ENCODE results near the gene THSD4. TPM values are rescaled to one million over a fixed set of nuclear protein-coding genes. Genes with fewer than 3 reads are reported as not detected.
"Not testable (repeated sequence)": the region's sequence is repeated elsewhere in the genome, so short reads cannot be mapped to it uniquely, and the experiment has no call there.

THSD4 gene
- total and polyA plus RNA-seq, 8 donors = 15.7 to 43.3 (median 19.1) TPM

- Histone ChIP-seq H3K4me3 (no peak overlapping the region), H3K9me3 (no peaks in the 10 kb centered on the region), H3K36me3 (no peaks in the 10 kb centered on the region), H3K27ac (no peak overlapping the region), H3K27me3 (no peaks in the 10 kb centered on the region), H3K4me1 (no peaks in the 10 kb centered on the region)
- ATAC-seq (no peak), DNase-seq (no peak)
- TF ChIP-seq, protein P1, sequence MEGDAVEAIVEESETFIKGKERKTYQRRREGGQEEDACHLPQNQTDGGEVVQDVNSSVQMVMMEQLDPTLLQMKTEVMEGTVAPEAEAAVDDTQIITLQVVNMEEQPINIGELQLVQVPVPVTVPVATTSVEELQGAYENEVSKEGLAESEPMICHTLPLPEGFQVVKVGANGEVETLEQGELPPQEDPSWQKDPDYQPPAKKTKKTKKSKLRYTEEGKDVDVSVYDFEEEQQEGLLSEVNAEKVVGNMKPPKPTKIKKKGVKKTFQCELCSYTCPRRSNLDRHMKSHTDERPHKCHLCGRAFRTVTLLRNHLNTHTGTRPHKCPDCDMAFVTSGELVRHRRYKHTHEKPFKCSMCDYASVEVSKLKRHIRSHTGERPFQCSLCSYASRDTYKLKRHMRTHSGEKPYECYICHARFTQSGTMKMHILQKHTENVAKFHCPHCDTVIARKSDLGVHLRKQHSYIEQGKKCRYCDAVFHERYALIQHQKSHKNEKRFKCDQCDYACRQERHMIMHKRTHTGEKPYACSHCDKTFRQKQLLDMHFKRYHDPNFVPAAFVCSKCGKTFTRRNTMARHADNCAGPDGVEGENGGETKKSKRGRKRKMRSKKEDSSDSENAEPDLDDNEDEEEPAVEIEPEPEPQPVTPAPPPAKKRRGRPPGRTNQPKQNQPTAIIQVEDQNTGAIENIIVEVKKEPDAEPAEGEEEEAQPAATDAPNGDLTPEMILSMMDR (IDR thresholded peaks at IDR 0.05) = no peak
- intact Hi-C loops (cut with DNase I) = no loop called here
Measured at GRCh38 chr15:71364117-71364584, 248.9 kb downstream of the THSD4 start.

DNA sequence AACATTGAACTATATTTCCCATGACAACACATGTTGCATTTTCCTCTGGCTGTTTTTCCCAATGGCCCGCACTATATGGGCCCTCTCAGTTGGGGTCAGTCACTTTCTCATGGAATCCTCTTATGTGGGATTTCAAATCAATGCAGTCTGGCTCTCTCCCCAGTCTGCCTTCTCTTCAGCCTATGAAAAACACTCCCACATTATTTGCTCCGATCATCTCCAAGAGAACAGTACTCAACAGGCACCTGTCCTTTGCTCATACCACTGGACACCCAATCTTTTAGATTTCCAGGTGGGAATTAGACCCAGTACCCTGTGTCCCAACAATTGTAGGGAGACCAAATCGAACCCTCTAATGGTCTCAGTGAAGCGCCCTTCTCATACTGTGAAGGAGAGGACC is 251.3 kb downstream of the THSD4 start:
- Histone ChIP-seq H3K27me3 (no peaks in the 10 kb centered on the region), H3K36me3 (no peaks in the 10 kb centered on the region), H3K4me3 (no peak overlapping the region), H3K4me1 (no peaks in the 10 kb centered on the region), H3K9me3 (no peaks in the 10 kb centered on the region), H3K27ac (peak overlapping the region in 1 of 2 donors; percentile 13)
- ATAC-seq = no peak
- no peak for DNase-seq
- TF ChIP-seq, protein P1 (IDR thresholded peaks at IDR 0.05) = no peak
- intact Hi-C loops (cut with DNase I) = no loop called here

GRCh38 chr15:71366926-71367325 is 251.7 kb downstream of the THSD4 start:
- DNase-seq (no peak), ATAC-seq (peak; percentile 92)
- Histone ChIP-seq H3K27me3 (no peaks in the 10 kb centered on the region), H3K36me3 (no peaks in the 10 kb centered on the region), H3K27ac (peak overlapping the region in 1 of 2 donors; percentile 13), H3K4me3 (no peak overlapping the region), H3K4me1 (no peaks in the 10 kb centered on the region), H3K9me3 (no peaks in the 10 kb centered on the region)
- intact Hi-C loops (cut with DNase I) = no loop called here
- TF ChIP-seq, protein P1 (IDR thresholded peaks at IDR 0.05) = no peak

- DNase-seq; H3K4me1 ChIP-seq; H3K4me3 ChIP-seq; ATAC-seq; H3K27me3 ChIP-seq; H3K9me3 ChIP-seq; H3K36me3 ChIP-seq; intact Hi-C loops (cut with DNase I); H3K27ac ChIP-seq: not testable (repeated sequence)
Measured at GRCh38 chr15:71367737-71368136, 252.5 kb downstream of the THSD4 start.

- H3K27me3 ChIP-seq; H3K36me3 ChIP-seq; H3K9me3 ChIP-seq; intact Hi-C loops (cut with DNase I); H3K4me3 ChIP-seq: not testable (repeated sequence)
- ATAC-seq (peak; percentile 47), DNase-seq (peak in 2 of 4 donors; percentile 35 to 68)
- H3K27ac ChIP-seq = peak overlapping the region; percentile 15 to 55
- H3K4me1 ChIP-seq = peaks cover 0 to 15% of the 10 kb centered on the region in 2 donors
Measured at GRCh38 chr15:71372769-71373168, 257.5 kb downstream of the THSD4 start.

- Histone ChIP-seq H3K27ac (peak overlapping the region in 1 of 2 donors; percentile 42), H3K36me3 (no peaks in the 10 kb centered on the region), H3K9me3 (no peaks in the 10 kb centered on the region), H3K4me1 (peaks cover 0 to 15% of the 10 kb centered on the region in 2 donors), H3K27me3 (no peaks in the 10 kb centered on the region), H3K4me3 (no peak overlapping the region)
- ATAC-seq = no peak
- DNase-seq = no peak
- TF ChIP-seq, protein P1 (IDR thresholded peaks at IDR 0.05) = no peak
- intact Hi-C loops (cut with DNase I) = no loop called here
Measured at GRCh38 chr15:71373917-71374316, 258.6 kb downstream of the THSD4 start.
